Upper lobe of right lung (tissue), 1 donor: ENCODE data around the gene CAPN7. TPM values are rescaled to one million over a fixed set of nuclear protein-coding genes. Genes with fewer than 3 reads are reported as not detected.

Source experiments
- ATAC-seq: fragments of 200-7000 bp; cut with Tn5 transposase; one replicate; pipeline ENCODE4 v1.9.1; 2020; ENCODE audit warnings: mild to moderate bottlenecking, moderate library complexity
- DNase-seq: peaks from one replicate; pipeline ENCODE4 v3.0.0-alpha.2; 2020
- H3K27ac ChIP-seq: fragments of 200-600 bp; one replicate; pipeline ENCODE4 v1.8.0; 2022
- H3K27me3 ChIP-seq: fragments of 200-600 bp; one replicate; pipeline ENCODE4 v1.8.0; 2022; ENCODE audit warnings: mild to moderate bottlenecking
- H3K36me3 ChIP-seq: fragments of 200-600 bp; one replicate; pipeline ENCODE4 v1.8.0; 2022
- H3K4me1 ChIP-seq: fragments of 200-600 bp; one replicate; pipeline ENCODE4 v1.8.0; 2022
- H3K4me3 ChIP-seq: fragments of 200-600 bp; one replicate; pipeline ENCODE4 v1.8.0; 2022; ENCODE audit warnings: mild to moderate bottlenecking
- H3K9me3 ChIP-seq: fragments of 200-600 bp; one replicate; pipeline ENCODE4 v1.8.0; 2022
- CTCF ChIP-seq: fragments of 200-600 bp; IDR thresholded peaks from one replicate; pipeline ENCODE4 v1.8.0; 2022; ENCODE audit warnings: antibody characterized with exemption
- intact Hi-C: fragments of 100-400 bp; cut with DNase I; formaldehyde crosslinking; loops from one replicate; pipeline ENCODE4 v1.11.0; 2022
- total RNA-seq: library from RNA; stranded (reverse); fragmentation: NEBNext Ultra II Directional; extraction: Animal tissue kit (Norgen Biotek cat#: 25700); gene quantifications from one replicate; pipeline ENCODE4 v1.2.1, GENCODE V29; 2021
- donor health status: DM: no; HTN: yes; CAD: no; lungs with severe emphysema.

The CAPN7 gene
- total RNA-seq, 1 donor from 2014 or later: 45.1 TPM

DNA sequence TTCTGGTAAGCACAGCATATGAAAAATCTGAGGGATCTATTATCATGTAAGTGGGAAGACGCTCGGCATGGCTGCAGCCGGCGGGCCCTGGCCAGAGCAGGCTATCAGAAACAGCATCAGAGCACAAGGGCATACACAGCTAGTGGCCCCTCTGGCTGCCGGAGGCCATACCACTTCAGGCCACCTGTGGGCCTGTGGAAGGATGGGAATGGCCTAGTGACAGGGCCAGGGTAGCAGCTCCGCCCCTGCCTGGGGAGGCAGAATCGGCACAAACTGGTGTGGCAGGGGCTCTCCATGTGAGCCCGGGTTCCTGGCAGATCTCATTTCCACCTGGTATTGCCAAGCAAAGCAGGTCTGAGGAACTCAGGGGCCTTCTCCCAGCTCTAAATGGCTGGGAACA is 80.0 kb downstream of the CAPN7 start:
- Histone ChIP-seq H3K9me3 (no peaks in the 10 kb centered on the region), H3K27ac (no peak overlapping the region), H3K27me3 (no peaks in the 10 kb centered on the region), H3K4me1 (peaks cover 50% of the 10 kb centered on the region), H3K36me3 (no peaks in the 10 kb centered on the region), H3K4me3 (no peak overlapping the region)
- intact Hi-C loops: no loop called here
- no peak for ATAC-seq
- no peak for DNase-seq
- no peak for TF ChIP-seq CTCF

DNA sequence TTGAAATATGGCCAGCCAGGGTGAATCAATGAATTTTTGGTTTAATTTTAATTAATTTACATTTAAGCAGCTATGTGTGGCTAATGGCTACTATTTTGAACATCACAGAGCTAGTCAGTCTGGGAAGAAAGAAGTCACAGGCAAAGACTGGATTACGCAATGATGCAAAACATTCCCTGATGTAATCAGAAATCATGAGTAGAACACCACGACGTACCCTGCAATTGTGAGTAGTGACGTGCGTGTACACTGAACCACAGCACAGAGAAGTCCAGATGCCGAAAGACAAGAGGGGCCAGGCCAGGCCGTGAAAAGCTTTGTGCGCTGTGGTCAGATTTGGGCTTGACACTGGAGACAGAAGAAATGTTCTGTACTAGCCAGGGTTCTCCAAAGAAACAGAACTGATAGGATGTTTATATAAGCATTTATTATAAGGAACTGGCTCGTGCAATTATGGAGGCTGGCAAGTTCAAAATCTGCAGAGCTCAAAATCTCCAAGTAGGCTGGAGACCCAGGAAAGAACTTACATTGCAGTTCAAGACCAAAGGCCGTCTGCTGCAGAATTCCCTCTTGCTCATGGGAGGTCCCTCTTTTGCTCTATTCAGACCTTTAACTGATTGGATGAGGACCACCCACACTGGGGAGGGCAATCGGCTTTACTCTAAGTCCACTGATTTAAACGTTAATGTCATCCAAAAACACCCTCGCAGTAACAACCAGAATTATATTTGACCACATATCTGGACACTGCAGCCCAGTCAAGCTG is 81.7 kb downstream of the CAPN7 start:
- Histone ChIP-seq H3K36me3 (no peaks in the 10 kb centered on the region), H3K27ac (no peak overlapping the region), H3K27me3 (no peaks in the 10 kb centered on the region), H3K9me3 (no peaks in the 10 kb centered on the region), H3K4me1 (peaks cover 67% of the 10 kb centered on the region), H3K4me3 (no peak overlapping the region)
- ATAC-seq (peak; percentile 85), DNase-seq (no peak)
- intact Hi-C loops: no loop called here
- TF ChIP-seq CTCF: no peak

- Histone ChIP-seq H3K9me3 (no peaks in the 10 kb centered on the region), H3K36me3 (no peaks in the 10 kb centered on the region), H3K4me1 (peaks cover 74% of the 10 kb centered on the region), H3K27ac (no peak overlapping the region), H3K27me3 (no peaks in the 10 kb centered on the region), H3K4me3 (no peak overlapping the region)
- TF ChIP-seq CTCF: no peak
- ATAC-seq: no peak
- DNase-seq: no peak
- intact Hi-C loops: no loop called here
These were observed 82.4 kb downstream of the CAPN7 start for GRCh38 chr3:15288331-15289035.

DNA sequence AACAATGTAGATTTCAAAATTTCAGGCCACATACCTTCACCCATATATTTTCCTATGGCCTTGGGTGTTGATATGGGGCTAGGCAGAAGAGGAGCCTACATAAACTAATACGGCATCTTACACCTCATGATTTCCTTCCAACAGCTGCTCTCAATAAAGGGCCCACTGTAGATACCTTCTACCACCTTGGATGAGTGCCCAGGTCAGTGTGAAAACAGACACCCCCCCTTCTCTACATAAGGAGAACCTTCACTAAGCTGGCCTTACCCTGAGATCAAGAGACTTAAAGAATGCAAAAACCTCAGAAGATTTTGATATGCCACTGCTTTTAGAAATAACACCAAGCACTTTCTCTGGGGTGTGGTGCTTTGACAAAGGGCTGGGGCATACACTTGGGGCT is 83.6 kb downstream of the CAPN7 start:
- no peak for TF ChIP-seq CTCF
- no peak for ATAC-seq
- intact Hi-C loops: no loop called here

GRCh38 chr3:15290736-15291135 is 84.7 kb downstream of the CAPN7 start:
- intact Hi-C loops: no loop called here
- DNase-seq: no peak
- Histone ChIP-seq H3K4me1 (peaks cover 80% of the 10 kb centered on the region), H3K27me3 (no peaks in the 10 kb centered on the region), H3K27ac (peak overlapping the region; percentile 59), H3K36me3 (no peaks in the 10 kb centered on the region), H3K4me3 (no peak overlapping the region), H3K9me3 (no peaks in the 10 kb centered on the region)
- no peak for TF ChIP-seq CTCF
- no peak for ATAC-seq

More for the DNA sequence above, 83.6 kb downstream of the CAPN7 start:
- no peak overlapping the region for H3K4me3 ChIP-seq
- H3K9me3 ChIP-seq: no peaks in the 10 kb centered on the region
- H3K27me3 ChIP-seq: no peaks in the 10 kb centered on the region
- peaks cover 75% of the 10 kb centered on the region for H3K4me1 ChIP-seq
- no peak for DNase-seq
- no peaks in the 10 kb centered on the region for H3K36me3 ChIP-seq
- no peak overlapping the region for H3K27ac ChIP-seq
